Gastrocnemius medialis (tissue), 4 donors: Measurements from ENCODE around the gene HFM1.

Source experiments
- POLR2A ChIP-seq, 2 donors: fragments of 450-650 bp; IDR thresholded peaks; one replicate each; pipeline ENCODE4 v1.6.1; 2017; ENCODE audit warnings: antibody characterized with exemption in 2 of 2, mild to moderate bottlenecking in 2 of 2, moderate library complexity in 2 of 2
- TF ChIP-seq, protein P1 (sequence below), 5 experiments: fragments of 450-650 bp in 3 of 5; fragments of 200-600 bp in 2 of 5; sonication (generic) in 2 of 5; IDR thresholded peaks in 4 of 5; conservative IDR thresholded peaks in 1 of 5; 1 replicate in 4 of 5; 2 replicates in 1 of 5; pipeline ENCODE4 v1.5.1; 2016 to 2019; ENCODE audit warnings: antibody characterized with exemption in 5 of 5, mild to moderate bottlenecking in 3 of 5, moderate library complexity in 3 of 5

DNA sequence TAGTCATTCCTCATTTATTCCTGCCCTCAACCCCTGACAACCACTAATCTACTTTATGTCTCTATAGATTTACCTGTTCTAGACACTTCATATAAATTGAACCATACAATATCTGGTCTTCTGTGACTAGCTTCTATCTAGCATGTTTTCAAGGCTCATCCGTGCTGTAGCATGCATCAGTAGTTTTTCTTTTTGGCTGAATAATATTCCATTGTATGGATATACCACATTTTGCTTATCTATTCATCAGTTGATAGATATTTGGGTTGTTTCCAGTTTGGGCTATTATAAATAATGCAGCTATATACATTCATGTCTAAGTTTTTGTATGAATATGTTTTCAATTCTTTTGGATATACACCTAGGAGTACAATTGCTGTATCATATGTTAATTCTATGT is 101.5 kb downstream of the HFM1 start:
- TF ChIP-seq, protein P1, sequence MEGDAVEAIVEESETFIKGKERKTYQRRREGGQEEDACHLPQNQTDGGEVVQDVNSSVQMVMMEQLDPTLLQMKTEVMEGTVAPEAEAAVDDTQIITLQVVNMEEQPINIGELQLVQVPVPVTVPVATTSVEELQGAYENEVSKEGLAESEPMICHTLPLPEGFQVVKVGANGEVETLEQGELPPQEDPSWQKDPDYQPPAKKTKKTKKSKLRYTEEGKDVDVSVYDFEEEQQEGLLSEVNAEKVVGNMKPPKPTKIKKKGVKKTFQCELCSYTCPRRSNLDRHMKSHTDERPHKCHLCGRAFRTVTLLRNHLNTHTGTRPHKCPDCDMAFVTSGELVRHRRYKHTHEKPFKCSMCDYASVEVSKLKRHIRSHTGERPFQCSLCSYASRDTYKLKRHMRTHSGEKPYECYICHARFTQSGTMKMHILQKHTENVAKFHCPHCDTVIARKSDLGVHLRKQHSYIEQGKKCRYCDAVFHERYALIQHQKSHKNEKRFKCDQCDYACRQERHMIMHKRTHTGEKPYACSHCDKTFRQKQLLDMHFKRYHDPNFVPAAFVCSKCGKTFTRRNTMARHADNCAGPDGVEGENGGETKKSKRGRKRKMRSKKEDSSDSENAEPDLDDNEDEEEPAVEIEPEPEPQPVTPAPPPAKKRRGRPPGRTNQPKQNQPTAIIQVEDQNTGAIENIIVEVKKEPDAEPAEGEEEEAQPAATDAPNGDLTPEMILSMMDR (IDR thresholded peaks at IDR 0.05 in 4 of 5, conservative IDR thresholded peaks at IDR 0.05 in 1 of 5): no peak
- no peak for TF ChIP-seq POLR2A (IDR thresholded peaks at IDR 0.05)
